ENCODE data around the gene DDI2.
"Not testable (repeated sequence)": the region's sequence is repeated elsewhere in the genome, so short reads cannot be mapped to it uniquely, and the experiment has no call there.

Gene DDI2

DNA sequence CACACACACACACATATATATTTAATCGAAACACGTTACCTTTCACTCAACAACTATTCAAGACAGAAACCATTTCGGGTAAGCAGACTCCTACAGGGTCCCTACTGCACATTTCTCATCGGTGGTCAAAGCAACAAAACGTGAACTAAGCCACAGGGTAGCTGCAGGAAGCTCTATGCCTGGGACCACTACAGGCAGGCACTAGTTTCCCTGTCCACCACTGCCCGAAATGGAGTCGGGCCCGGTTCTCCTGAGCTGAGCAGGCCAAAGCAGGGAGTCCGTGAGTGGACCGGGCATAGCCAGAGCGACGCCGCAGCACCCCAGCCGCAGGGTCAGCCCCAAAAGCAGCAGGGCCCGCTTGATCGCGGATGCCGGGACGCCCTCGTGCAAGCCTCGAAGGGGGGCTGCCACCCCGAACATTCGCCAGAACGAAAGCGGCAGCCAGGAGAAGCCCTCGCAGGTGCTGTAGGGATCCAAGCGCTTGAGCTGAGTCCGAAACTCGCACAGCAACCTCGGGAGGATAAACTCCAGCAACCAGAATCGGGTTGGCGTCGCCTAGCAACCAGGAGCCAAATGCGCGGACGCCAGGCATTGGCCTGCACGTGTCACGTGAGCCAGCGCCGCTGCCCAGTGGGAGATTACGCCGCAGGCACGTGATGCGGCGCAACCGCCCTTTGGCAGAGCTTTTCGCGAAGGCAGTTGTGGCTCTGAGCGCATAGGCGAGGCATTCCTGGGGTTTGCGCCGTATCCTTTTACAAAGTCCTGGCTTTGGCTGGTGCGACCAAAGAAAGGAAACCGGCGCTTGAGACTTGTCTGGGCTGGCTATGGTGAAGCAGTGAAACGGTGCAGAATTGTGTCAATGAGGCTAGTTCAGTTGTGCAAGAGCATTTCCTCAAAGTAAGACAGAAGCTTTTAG is 13.9 kb upstream of the DDI2 start:
- H3K36me3 ChIP-seq = no peaks in the 10 kb centered on the region
- H3K4me3 ChIP-seq = peak overlapping the region; percentile 53 to 72 (median 66)
- H3K9me3 ChIP-seq (replicated peaks in 1 of 11) = 0 out of 22 replicates have a peak, but pooled peaks cover 0 to 5% (median 0%) of the 10 kb centered on the region in 11 experiments
- H3K9ac ChIP-seq = peak overlapping the region; percentile 53 to 78 (median 69)
- peaks cover 0 to 20% (median 16%) of the 10 kb centered on the region in 10 experiments; a peak in 15 of 20 replicates for H3K4me1 ChIP-seq
- peaks cover 3 to 10% (median 7%) of the 10 kb centered on the region in 11 experiments; a peak in 16 of 22 replicates for H3K27me3 ChIP-seq
- peak overlapping the region; percentile 66 to 91 (median 84) for H3K4me2 ChIP-seq
- TF ChIP-seq Cebpa-rat (IDR thresholded peaks at IDR 0.05) = peak in 7 of 11 experiments; percentile 13 to 81 (median 54); a peak in 9 of 22 replicates
- H3K27ac ChIP-seq = peak overlapping the region in 10 of 11 experiments; percentile 35 to 76 (median 54); a peak in 20 of 22 replicates
- no peaks in the 10 kb centered on the region for H4K20me1 ChIP-seq

DNA sequence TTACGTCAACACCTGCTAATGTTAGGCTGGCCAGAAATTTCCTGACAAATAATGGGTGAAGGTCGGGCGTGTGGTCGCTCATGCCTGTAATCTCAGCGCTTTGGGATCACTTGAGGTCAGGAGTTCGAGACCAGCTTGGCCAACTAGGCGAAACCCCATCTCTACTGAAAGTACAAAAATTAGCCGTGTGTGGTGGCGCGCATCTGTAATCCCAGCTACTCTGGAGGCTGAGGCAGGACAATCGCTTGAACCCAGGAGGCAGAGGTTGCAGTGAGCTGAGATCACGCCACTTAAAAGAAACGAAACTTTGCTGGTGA is 13.3 kb upstream of the DDI2 start:
- H3K4me1 ChIP-seq = peaks cover 0 to 20% (median 16%) of the 10 kb centered on the region in 10 experiments; a peak in 15 of 20 replicates
- H3K4me2 ChIP-seq = peak overlapping the region; percentile 66 to 91 (median 84)
- H3K27ac ChIP-seq = peak overlapping the region in 10 of 11 experiments; percentile 9 to 76 (median 54); a peak in 16 of 22 replicates
- H3K4me3 ChIP-seq = peak overlapping the region; percentile 53 to 72 (median 66); a peak in 14 of 20 replicates
- not testable (repeated sequence) for H3K27me3 ChIP-seq; H3K9me3 ChIP-seq (replicated peaks in 1 of 11); H4K20me1 ChIP-seq; H3K36me3 ChIP-seq
- H3K9ac ChIP-seq = peak overlapping the region in 5 of 11 experiments; percentile 61 to 74 (median 69); a peak in 7 of 22 replicates

DNA sequence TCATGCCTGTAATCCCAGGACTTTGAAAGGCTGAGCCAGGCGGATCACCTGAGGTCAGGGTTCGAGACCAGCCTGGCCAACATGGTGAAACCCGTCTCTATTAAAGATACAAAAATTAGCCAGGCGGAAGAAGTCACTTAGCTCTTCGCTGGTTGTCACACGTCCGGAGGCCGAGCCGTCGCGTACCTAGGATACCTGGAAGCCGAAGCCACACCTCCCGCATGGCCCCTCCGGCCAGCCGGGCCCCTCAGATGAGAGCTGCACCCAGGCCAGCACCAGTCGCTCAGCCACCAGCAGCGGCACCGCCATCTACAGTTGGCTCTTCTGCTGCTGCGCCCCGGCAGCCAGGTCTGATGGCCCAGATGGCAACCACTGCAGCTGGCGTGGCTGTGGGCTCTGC is 12.9 kb upstream of the DDI2 start:
- H3K4me3 ChIP-seq; H3K27me3 ChIP-seq; H3K36me3 ChIP-seq; H3K9ac ChIP-seq; H3K9me3 ChIP-seq (replicated peaks in 1 of 11); H4K20me1 ChIP-seq: not testable (repeated sequence)
- H3K4me2 ChIP-seq = peak overlapping the region in 9 of 11 experiments; percentile 66 to 91 (median 85); a peak in 12 of 22 replicates
- peaks cover 0 to 20% (median 16%) of the 10 kb centered on the region in 10 experiments; a peak in 15 of 20 replicates for H3K4me1 ChIP-seq
- peak overlapping the region in 6 of 11 experiments; percentile 35 to 74 (median 54); a peak in 11 of 22 replicates for H3K27ac ChIP-seq

DNA sequence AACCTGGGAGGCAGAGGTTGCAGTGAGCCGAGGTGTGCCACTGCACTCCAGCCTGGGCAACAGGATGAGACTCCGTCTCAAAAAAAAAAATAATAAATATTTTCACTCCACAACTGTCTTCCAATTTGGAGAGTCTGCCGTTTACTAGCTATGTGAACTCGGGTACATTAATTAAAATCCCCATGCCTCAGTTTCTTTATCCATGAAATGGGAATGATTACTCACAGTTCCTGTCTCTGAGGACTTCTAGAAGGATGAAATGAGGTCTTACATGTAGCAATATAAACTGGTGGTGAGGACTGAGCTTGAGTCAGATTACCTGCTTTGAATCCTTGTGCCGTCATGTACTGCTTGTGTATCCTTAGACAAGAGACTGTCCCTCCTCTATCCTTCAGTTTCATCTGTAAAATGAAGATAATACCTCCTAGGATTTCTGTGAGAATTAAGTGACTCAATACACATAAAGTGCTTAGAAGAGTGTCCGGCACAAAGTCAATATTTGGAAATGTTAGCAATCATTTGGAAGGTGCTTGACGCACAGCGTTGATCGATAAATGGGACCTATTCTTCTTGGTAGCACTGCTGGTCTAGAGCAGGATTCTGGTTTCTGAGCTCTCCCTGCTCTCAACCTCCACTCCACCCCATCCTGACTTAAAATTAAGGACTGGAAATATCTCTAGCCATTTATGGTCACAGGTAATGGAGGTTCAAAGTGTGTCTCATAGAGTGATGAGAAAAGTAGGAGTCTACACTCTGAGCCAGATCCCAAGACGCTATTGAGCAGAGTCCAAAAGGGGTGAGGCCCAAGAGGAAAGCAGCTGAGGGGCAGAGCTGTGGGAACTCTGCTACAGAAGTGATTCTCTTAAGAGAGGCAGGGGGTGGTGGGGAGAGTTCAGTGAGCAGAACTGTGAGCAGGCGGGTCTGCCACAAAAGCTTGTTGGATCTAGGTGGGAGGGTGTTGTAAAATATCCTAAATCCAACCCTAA is 11.6 kb upstream of the DDI2 start:
- TF ChIP-seq Cebpa-rat (IDR thresholded peaks at IDR 0.05) = no peak
- Histone ChIP-seq H3K9ac (no peak overlapping the region), H3K4me1 (peaks cover 0 to 21% (median 16%) of the 10 kb centered on the region in 10 experiments; a peak in 15 of 20 replicates), H3K4me3 (no peak overlapping the region), H4K20me1 (no peaks in the 10 kb centered on the region), H3K4me2 (no peak overlapping the region), H3K9me3 (replicated peaks in 1 of 11) (0 out of 22 replicates have a peak, but pooled peaks cover 0 to 5% (median 0%) of the 10 kb centered on the region in 11 experiments), H3K27me3 (peaks cover 3 to 10% (median 7%) of the 10 kb centered on the region in 11 experiments; a peak in 16 of 22 replicates), H3K27ac (no peak overlapping the region), H3K36me3 (no peaks in the 10 kb centered on the region)

DNA sequence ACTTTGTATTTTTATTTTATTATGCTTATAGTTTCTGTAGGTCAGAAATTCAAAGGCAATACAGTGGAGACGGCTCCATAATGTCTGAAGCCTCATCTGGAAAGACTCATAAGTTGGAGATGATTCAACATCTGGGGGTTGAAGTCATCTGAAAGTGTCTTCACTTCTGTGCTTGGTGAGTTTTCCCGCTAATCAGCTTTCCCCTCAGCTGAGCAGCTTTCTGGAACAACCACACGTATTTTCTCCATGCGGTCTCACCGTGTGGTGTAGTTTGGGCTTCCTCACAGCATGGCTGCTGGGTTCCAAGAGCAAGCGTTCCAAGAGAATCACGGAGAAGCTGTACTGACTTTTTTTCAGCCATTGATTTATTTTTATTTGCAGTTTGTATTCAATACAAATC is 7.6 kb upstream of the DDI2 start:
- TF ChIP-seq Cebpa-rat (IDR thresholded peaks at IDR 0.05) = no peak
- H3K4me1 ChIP-seq = 0 out of 20 replicates have a peak, but pooled peaks cover 0 to 5% (median 0%) of the 10 kb centered on the region in 10 experiments
- no peaks in the 10 kb centered on the region for H3K36me3 ChIP-seq
- no peak overlapping the region for H3K27ac ChIP-seq
- H3K27me3 ChIP-seq = no peaks in the 10 kb centered on the region
- no peak overlapping the region for H3K4me3 ChIP-seq
- no peak overlapping the region for H3K4me2 ChIP-seq
- H3K9me3 ChIP-seq (replicated peaks in 1 of 11) = no peaks in the 10 kb centered on the region
- H3K9ac ChIP-seq = no peak overlapping the region
- no peaks in the 10 kb centered on the region for H4K20me1 ChIP-seq

DNA sequence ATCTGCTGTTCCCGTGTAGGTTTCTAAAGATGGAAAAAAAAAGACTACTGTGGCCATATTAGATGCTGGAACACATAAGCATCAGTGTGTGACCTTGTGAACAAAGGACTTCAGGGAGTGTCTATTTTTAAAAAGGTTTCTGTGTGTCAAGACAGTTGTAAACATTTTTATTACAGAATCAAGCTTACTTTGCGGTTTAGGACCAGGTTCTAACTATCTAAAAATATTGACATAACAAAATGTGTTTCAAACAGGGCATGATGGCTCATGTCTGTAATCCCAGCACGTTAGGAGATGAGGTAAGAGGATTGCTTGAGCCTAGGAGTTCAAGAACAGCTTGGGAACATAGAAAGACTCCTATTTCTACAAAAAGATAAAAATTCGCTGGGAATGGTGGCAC is 7.1 kb upstream of the DDI2 start:
- Histone ChIP-seq H3K4me3 (no peak overlapping the region), H3K9me3 (replicated peaks in 1 of 11) (no peaks in the 10 kb centered on the region), H3K27ac (no peak overlapping the region), H4K20me1 (no peaks in the 10 kb centered on the region), H3K4me1 (0 out of 20 replicates have a peak, but pooled peaks cover 0 to 5% (median 0%) of the 10 kb centered on the region in 10 experiments), H3K36me3 (no peaks in the 10 kb centered on the region), H3K27me3 (no peaks in the 10 kb centered on the region), H3K4me2 (no peak overlapping the region), H3K9ac (no peak overlapping the region)
- TF ChIP-seq Cebpa-rat (IDR thresholded peaks at IDR 0.05) = no peak

DNA sequence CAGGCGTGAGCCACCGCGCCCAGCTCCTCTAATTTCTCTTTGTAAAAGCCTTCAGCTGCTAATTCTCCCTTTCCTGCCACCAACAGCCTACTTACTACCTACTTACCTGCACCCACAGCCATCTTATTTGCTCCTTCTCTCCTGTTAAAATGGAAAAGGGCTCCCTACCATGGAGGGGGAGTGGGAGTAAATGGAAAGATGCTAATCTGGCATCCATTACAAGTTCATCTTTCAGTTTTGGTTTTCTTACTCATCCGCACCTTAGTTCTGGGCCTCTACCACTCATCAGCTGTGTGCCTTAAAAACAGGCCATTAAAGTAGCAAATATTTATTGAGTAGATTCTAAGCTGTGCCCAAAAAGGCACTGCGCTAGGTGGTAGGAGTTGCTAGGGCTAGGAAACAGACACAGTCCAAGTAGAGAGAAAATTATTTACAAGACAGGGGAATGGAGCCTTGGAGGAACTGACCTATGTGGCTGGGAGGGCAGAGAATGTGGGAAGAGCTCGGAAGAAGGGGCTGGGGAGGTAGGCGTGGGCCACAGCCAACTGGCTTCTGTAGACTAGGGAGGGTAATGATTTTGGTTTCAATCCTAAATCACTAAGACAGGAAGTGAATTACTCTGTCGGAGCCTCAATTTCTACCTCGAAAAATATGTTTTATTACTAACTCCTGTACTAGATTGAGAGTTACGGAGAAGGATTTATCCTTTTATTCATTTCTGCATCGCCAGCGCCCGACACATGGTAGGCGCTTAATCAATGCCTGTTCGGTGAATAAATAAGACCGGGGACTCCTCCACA is 685 bp upstream of the DDI2 start:
- H3K4me1 ChIP-seq = peaks cover 37 to 45% (median 39%) of the 10 kb centered on the region in 10 experiments
- H3K4me3 ChIP-seq = peak overlapping the region; percentile 83 to 100 (median 98)
- peak overlapping the region; percentile 82 to 94 (median 90) for H3K4me2 ChIP-seq
- peaks cover 0 to 16% (median 8%) of the 10 kb centered on the region in 11 experiments; a peak in 10 of 22 replicates for H3K36me3 ChIP-seq
- no peaks in the 10 kb centered on the region for H3K27me3 ChIP-seq
- H3K9ac ChIP-seq = peak overlapping the region; percentile 71 to 99 (median 98)
- no peaks in the 10 kb centered on the region for H3K9me3 ChIP-seq (replicated peaks in 1 of 11)
- peak overlapping the region; percentile 57 to 99 (median 82); a peak in 21 of 22 replicates for H3K27ac ChIP-seq
- no peak for TF ChIP-seq Cebpa-rat (IDR thresholded peaks at IDR 0.05)
- H4K20me1 ChIP-seq = peaks cover 8 to 34% (median 16%) of the 10 kb centered on the region in 11 experiments; a peak in 21 of 22 replicates

All from BLaER1 treated with 17β-estradiol and CSF1 and Interleukin-3, amounts not matched to agents 10 nM and 100 nM (cell line).